Duodenal mucosa (tissue), 2 donors: ENCODE results near the gene MEF2A.

Experiments
- H3K27ac ChIP-seq: one replicate; pipeline ENCODE4 v1.7.0; 2013; ENCODE audit warnings: low read depth, low read length
- H3K27me3 ChIP-seq, 2 donors: one replicate each; pipeline ENCODE4 v1.7.0; 2013; ENCODE audit warnings: low read length in 2 of 2, control low read depth in 1 of 2; ENCODE audit not compliant: insufficient read depth in 2 of 2, control insufficient read depth in 1 of 2
- H3K36me3 ChIP-seq, 2 donors: one replicate each; pipeline ENCODE4 v1.7.0; 2013; ENCODE audit warnings: low read length in 2 of 2, control low read depth in 1 of 2; ENCODE audit not compliant: insufficient read depth in 2 of 2, control insufficient read depth in 1 of 2
- H3K4me1 ChIP-seq, 2 donors: one replicate each; pipeline ENCODE4 v1.7.0; 2013; ENCODE audit warnings: low read length in 2 of 2, control low read depth in 1 of 2; ENCODE audit not compliant: insufficient read depth in 2 of 2, control insufficient read depth in 1 of 2
- H3K4me3 ChIP-seq, 2 donors: one replicate each; pipeline ENCODE4 v1.7.0; 2013; ENCODE audit warnings: low read length in 2 of 2, low read depth in 1 of 2
- H3K9ac ChIP-seq, 2 donors: one replicate each; pipeline ENCODE4 v1.7.0; 2013; ENCODE audit warnings: low read length in 2 of 2, low read depth in 1 of 2
- H3K9me3 ChIP-seq, 2 donors: one replicate each; pipeline ENCODE4 v1.7.0; 2013; ENCODE audit warnings: low read length in 2 of 2, control low read depth in 1 of 2; ENCODE audit not compliant: control insufficient read depth in 1 of 2

MEF2A gene

DNA sequence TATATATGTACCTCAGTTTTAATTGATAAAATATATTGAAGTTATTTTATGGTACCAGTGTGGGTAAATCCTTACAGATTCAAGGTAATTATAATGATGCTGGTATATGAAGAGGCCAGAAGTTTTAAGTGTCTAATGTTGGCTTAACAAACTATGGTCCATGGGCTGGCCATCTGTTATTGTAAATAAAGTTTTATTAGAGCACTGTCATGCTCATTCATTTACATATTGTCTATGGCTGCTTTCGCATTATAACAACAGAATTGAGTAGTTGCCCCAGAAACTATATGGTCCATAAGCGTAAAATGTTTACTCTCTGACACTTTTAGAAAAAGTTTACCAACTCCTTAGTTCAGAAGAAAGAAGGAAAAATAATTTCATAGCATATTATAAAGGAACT lies 67.9 kb downstream of the MEF2A start:
- Histone ChIP-seq H3K4me1 (peaks cover 7 to 17% of the 10 kb centered on the region in 2 donors), H3K27me3 (no peaks in the 10 kb centered on the region), H3K9me3 (no peaks in the 10 kb centered on the region), H3K9ac (no peak overlapping the region), H3K36me3 (peaks cover 0 to 3% of the 10 kb centered on the region in 2 donors), H3K27ac (no peak overlapping the region), H3K4me3 (no peak overlapping the region)

GRCh38 chr15:99634576-99634975 lies 68.8 kb downstream of the MEF2A start:
- H3K36me3 ChIP-seq: peaks cover 0 to 3% of the 10 kb centered on the region in 2 donors
- H3K4me1 ChIP-seq: peaks cover 7 to 17% of the 10 kb centered on the region in 2 donors
- H3K9me3 ChIP-seq: no peaks in the 10 kb centered on the region
- H3K27me3 ChIP-seq: no peaks in the 10 kb centered on the region
- H3K9ac ChIP-seq: no peak overlapping the region
- no peak overlapping the region for H3K4me3 ChIP-seq
- H3K27ac ChIP-seq: no peak overlapping the region

GRCh38 chr15:99635145-99635544 lies 69.4 kb downstream of the MEF2A start:
- no peak overlapping the region for H3K4me3 ChIP-seq
- no peak overlapping the region for H3K27ac ChIP-seq
- peaks cover 0 to 3% of the 10 kb centered on the region in 2 donors for H3K36me3 ChIP-seq
- peaks cover 7 to 17% of the 10 kb centered on the region in 2 donors for H3K4me1 ChIP-seq
- H3K9ac ChIP-seq: no peak overlapping the region
- H3K27me3 ChIP-seq: no peaks in the 10 kb centered on the region
- no peaks in the 10 kb centered on the region for H3K9me3 ChIP-seq

- Histone ChIP-seq H3K27ac (no peak overlapping the region), H3K27me3 (no peaks in the 10 kb centered on the region), H3K4me3 (no peak overlapping the region), H3K9ac (no peak overlapping the region), H3K4me1 (peaks cover 4 to 17% of the 10 kb centered on the region in 2 donors), H3K36me3 (peaks cover 0 to 5% of the 10 kb centered on the region in 2 donors), H3K9me3 (no peaks in the 10 kb centered on the region)
These were observed 70.0 kb downstream of the MEF2A start for GRCh38 chr15:99635794-99636193.

DNA sequence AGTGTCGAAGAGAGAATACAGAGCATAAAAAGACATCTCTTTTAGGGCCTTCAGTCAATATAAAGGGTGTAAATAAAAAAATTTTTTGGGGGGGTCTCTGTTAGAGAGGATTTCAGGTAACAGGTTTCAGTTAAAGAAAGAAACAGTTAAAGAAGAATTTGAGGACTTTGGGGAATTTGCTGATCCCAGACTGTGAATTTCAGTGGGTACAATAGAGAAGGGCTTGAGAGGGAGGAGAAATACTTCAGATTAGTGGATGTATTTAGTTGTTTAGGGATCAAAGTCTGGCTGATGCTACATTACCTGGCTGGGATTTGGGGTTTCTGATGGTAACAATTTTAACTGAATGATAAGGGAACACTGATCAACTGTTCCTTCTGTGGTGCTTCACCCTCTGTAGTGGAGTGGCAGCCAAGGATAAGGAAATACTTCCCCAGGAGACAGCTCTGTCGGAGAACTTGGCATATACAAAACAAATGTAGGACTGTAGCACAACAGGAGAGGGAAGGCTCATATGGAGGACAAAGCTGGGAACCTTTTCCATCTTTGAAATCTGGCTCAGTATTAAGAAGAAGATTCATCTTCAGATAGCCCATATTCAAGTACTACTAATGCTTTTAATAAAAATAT lies 79.2 kb downstream of the MEF2A start:
- Histone ChIP-seq H3K4me3 (no peak overlapping the region), H3K9ac (no peak overlapping the region), H3K9me3 (no peaks in the 10 kb centered on the region), H3K4me1 (no peaks in the 10 kb centered on the region), H3K27ac (no peak overlapping the region), H3K36me3 (peaks cover 5 to 22% of the 10 kb centered on the region in 2 donors), H3K27me3 (no peaks in the 10 kb centered on the region)

DNA sequence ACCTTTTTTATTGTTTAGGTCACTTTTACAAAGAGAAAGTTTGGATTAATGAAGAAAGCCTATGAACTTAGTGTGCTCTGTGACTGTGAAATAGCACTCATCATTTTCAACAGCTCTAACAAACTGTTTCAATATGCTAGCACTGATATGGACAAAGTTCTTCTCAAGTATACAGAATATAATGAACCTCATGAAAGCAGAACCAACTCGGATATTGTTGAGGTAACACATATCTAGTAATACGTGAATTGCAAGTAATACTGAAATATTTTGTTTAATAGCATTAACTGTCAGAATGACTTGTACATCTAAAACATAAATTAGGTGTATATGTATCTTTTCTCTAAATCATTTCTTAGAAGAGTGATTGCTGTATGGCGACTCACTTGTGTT lies 79.8 kb downstream of the MEF2A start:
- H3K27ac ChIP-seq: no peak overlapping the region
- no peaks in the 10 kb centered on the region for H3K4me1 ChIP-seq
- no peak overlapping the region for H3K9ac ChIP-seq
- H3K9me3 ChIP-seq: no peaks in the 10 kb centered on the region
- H3K4me3 ChIP-seq: no peak overlapping the region
- H3K27me3 ChIP-seq: no peaks in the 10 kb centered on the region
- peaks cover 5 to 25% of the 10 kb centered on the region in 2 donors for H3K36me3 ChIP-seq

- Histone ChIP-seq H3K4me3 (no peak overlapping the region), H3K9me3 (no peaks in the 10 kb centered on the region), H3K36me3 (peaks cover 4 to 21% of the 10 kb centered on the region in 2 donors), H3K4me1 (no peaks in the 10 kb centered on the region), H3K27me3 (no peaks in the 10 kb centered on the region), H3K27ac (no peak overlapping the region), H3K9ac (no peak overlapping the region)
These were observed 80.2 kb downstream of the MEF2A start for GRCh38 chr15:99645951-99646350.

DNA sequence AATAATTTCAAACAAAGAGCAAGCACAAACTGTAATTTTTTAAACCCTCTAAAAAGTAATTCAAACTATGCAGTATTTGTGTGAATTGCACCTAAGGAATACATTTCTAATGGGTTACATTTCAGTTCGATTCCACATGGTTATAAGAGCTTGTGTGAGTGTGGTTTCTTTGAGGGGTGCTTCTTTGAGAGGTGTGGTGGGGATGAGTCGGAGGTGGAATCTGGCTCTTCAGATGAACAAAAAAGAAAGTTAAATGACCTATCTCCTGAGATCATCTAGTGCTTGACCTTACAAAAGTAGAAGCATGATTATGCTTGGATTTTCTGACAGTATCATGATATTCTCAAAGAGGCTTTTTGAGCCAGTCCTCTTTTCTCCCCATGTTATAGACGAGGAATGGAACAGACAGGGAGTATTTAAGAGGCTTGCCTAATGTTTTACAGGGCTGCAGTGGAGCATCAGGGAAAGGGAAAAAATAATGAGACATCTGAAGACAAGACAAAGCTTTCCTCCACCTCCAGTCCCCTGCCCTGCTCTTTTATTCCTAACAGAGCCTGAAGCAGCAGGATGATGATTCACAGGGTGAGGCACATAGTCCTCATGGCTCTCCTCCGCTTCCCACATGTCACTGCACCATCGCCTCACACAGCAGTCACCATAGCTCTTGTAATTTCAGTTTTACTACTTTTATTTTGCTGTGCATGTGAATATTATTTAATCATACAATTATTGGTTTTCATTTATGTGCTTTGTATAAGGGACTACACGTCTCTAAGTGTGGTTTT lies 85.4 kb downstream of the MEF2A start:
- Histone ChIP-seq H3K9ac (no peak overlapping the region), H3K36me3 (peaks cover 6 to 15% of the 10 kb centered on the region in 2 donors), H3K4me1 (no peaks in the 10 kb centered on the region), H3K4me3 (no peak overlapping the region), H3K27me3 (no peaks in the 10 kb centered on the region), H3K9me3 (no peaks in the 10 kb centered on the region), H3K27ac (no peak overlapping the region)

DNA sequence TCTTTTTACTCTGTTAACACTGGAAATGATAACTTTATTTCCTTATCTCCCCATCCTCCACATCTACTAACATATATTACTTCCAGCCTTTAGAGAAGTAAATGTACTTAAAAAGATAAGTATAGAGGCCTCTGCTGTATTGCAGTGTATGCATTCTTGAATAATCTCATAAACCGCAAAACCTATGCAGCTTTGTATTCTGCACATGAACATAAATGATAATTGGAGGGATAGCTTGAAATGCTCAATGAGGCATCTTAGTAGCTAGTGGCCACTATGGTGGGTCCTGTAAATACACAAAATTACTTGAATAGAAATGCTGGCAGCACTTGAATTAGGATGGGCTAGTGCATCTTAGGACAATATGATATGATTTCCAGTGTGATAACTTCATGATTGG lies 90.4 kb downstream of the MEF2A start:
- H3K27ac ChIP-seq: no peak overlapping the region
- H3K9ac ChIP-seq: no peak overlapping the region
- H3K4me1 ChIP-seq: peaks cover 0 to 4% of the 10 kb centered on the region in 2 donors
- H3K36me3 ChIP-seq: peaks cover 4% of the 10 kb centered on the region in 2 donors
- H3K9me3 ChIP-seq: no peaks in the 10 kb centered on the region
- no peak overlapping the region for H3K4me3 ChIP-seq
- no peaks in the 10 kb centered on the region for H3K27me3 ChIP-seq

DNA sequence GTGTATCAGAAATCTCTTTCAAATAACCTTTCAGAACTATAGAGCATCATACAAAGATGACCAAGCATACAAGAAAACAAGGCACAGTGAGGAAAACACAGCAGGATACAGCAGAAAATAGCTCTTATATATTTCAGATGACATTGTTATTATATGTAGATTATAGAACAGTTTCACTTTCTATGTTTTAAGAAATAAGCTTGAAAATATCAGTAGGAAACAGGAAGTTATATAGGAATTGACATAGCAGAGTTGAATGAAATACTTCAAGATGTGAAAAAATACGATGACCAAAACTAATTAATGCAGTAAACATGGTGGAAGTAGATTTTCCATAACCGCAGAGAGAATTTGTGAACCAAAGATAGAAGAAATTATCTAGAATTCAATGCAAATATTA lies 92.2 kb downstream of the MEF2A start:
- Histone ChIP-seq H3K27me3 (no peaks in the 10 kb centered on the region), H3K27ac (no peak overlapping the region), H3K9me3 (no peaks in the 10 kb centered on the region), H3K4me1 (peaks cover 0 to 4% of the 10 kb centered on the region in 2 donors), H3K36me3 (peaks cover 0 to 4% of the 10 kb centered on the region in 2 donors), H3K9ac (no peak overlapping the region), H3K4me3 (no peak overlapping the region)
